ENCODE measurements around the gene RAB31. TPM values are rescaled to one million over a fixed set of nuclear protein-coding genes. Genes with fewer than 3 reads are reported as not detected.
A peak's percentile ranks its signal among the peaks of the same experiment; 100 is the strongest.

Gene RAB31
- total and polyA plus RNA-seq, 11 donors, result 3.2 to 67.7 (median 12.8) TPM

DNA sequence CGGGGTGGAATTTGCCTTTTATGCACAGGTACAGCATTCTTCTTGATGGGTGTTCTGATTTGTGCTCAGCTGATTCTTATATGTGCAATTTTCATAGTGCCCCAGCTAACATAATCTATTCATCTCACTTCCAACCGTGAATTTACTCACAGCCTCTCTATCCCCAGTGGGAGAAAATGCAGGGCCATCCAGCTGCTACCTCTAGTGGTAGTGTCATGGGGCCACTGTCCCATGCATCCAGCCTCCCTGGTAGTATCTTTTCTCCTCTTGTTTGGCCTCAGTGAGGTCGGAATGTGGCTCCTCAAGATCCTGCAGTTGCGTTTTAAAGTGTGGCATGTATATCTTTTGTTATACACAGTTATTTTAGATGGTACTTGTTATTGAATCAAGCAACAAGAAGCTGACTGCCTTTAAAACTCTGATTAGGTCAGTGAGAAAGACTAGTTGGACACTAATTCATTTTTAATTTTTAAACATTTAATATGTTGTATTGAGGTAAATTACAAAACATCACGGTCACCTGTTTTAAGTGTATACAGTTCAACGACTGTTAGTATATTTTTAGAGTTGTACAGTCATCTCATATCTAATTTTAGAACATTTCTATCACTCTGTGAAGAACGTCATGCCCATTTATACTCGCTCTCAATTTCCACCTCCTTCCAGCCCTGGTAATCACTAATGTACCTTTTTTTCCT, 109.8 kb downstream of the RAB31 start:
- intact Hi-C loops (cut with DNase I), result loop anchor here in 1 of 10 donors (5.0 kb wide), 1 partner anchor 104 kb away; no protein-coding TSS in a partner anchor

DNA sequence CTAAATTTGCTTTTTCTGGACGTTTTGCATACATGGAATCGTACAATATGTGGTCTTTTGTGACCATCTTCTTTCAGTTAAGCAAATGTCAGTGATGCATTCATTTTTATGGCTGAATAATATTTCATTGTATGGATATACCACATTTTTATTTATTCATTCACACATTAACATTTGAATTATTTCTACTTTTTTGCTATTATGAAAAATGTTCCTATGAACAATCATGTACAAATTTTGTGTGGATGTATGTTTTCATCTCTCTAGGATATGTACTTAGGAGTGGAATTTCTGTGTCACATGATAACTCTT, 110.3 kb downstream of the RAB31 start:
- 79 to 88% (median 82%) methylated on average over 2 of the region's 2 CpGs for WGBS, 4 donors
- Histone ChIP-seq H3K9me3 (peaks cover 0 to 28% (median 0%) of the 10 kb centered on the region in 12 donors), H3K4me1 (peaks cover 0 to 28% (median 3%) of the 10 kb centered on the region in 12 donors), H3K4me3 (no peak overlapping the region), H3K36me3 (peaks cover 0 to 9% (median 0%) of the 10 kb centered on the region in 9 donors), H3K27me3 (no peaks in the 10 kb centered on the region), H3K27ac (peak overlapping the region in 11 of 12 donors; percentile 29 to 79 (median 49))
- ATAC-seq (no peak), DNase-seq (no peak)
- TF ChIP-seq POLR2A (IDR thresholded peaks at IDR 0.05), result no peak
- TF ChIP-seq, protein P1, sequence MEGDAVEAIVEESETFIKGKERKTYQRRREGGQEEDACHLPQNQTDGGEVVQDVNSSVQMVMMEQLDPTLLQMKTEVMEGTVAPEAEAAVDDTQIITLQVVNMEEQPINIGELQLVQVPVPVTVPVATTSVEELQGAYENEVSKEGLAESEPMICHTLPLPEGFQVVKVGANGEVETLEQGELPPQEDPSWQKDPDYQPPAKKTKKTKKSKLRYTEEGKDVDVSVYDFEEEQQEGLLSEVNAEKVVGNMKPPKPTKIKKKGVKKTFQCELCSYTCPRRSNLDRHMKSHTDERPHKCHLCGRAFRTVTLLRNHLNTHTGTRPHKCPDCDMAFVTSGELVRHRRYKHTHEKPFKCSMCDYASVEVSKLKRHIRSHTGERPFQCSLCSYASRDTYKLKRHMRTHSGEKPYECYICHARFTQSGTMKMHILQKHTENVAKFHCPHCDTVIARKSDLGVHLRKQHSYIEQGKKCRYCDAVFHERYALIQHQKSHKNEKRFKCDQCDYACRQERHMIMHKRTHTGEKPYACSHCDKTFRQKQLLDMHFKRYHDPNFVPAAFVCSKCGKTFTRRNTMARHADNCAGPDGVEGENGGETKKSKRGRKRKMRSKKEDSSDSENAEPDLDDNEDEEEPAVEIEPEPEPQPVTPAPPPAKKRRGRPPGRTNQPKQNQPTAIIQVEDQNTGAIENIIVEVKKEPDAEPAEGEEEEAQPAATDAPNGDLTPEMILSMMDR (IDR thresholded peaks at IDR 0.05), result no peak
- intact Hi-C loops (cut with DNase I), result loop anchor here in 1 of 10 donors (5.0 kb wide), 1 partner anchor 104 kb away; no protein-coding TSS in a partner anchor

More for the DNA sequence above, 109.8 kb downstream of the RAB31 start:
- DNase-seq (no peak), ATAC-seq (peak; percentile 78 to 95 (median 86))
- no peak for TF ChIP-seq POLR2A (IDR thresholded peaks at IDR 0.05)
- TF ChIP-seq, protein P1 (IDR thresholded peaks at IDR 0.05), result peak in 1 of 12 donors; percentile 27
- WGBS, 4 donors, result 61 to 73% (median 64%) methylated on average over 8 of the region's 8 CpGs
- Histone ChIP-seq H3K36me3 (peaks cover 0 to 9% (median 0%) of the 10 kb centered on the region in 9 donors), H3K4me3 (no peak overlapping the region), H3K27me3 (no peaks in the 10 kb centered on the region), H3K9me3 (peaks cover 0 to 28% (median 0%) of the 10 kb centered on the region in 12 donors), H3K27ac (peak overlapping the region in 11 of 12 donors; percentile 37 to 79 (median 67)), H3K4me1 (peaks cover 0 to 26% (median 2%) of the 10 kb centered on the region in 12 donors)

DNA sequence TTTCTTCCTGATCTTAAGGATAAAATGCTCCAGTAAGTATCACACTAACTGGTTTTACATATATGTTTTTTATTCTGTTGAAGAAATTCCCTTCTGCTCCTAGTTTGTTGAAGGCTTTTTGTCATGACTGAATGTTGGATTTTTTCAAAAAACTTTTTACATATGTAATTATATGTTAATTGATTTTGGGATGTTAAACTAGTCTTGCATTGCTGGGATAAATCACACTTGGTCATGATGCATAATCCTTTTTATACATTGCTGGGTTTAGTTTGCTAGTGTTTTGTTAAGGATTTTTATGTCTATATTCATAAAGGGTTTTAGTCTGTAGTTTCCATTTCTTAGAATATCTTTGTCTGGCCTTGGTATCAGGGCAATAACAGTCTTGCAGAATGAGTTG, 112.0 kb downstream of the RAB31 start:
- H3K27me3 ChIP-seq, result no peaks in the 10 kb centered on the region
- intact Hi-C loops (cut with DNase I), result loop anchor here in 3 of 10 donors (10.0 kb wide), 2 partner anchors 95 to 105 kb away; partner anchors contain the start of gene VAPA (in 2 of the 3)
- TF ChIP-seq, protein P1 (IDR thresholded peaks at IDR 0.05), result no peak
- no peak for TF ChIP-seq POLR2A (IDR thresholded peaks at IDR 0.05)
- peaks cover 0 to 28% (median 0%) of the 10 kb centered on the region in 12 donors for H3K9me3 ChIP-seq
- DNase-seq, result no peak
- peaks cover 0 to 32% (median 16%) of the 10 kb centered on the region in 12 donors for H3K4me1 ChIP-seq
- no peak overlapping the region for H3K27ac ChIP-seq
- peaks cover 0 to 3% (median 0%) of the 10 kb centered on the region in 9 donors for H3K36me3 ChIP-seq
- no peak overlapping the region for H3K4me3 ChIP-seq
- no peak for ATAC-seq

DNA sequence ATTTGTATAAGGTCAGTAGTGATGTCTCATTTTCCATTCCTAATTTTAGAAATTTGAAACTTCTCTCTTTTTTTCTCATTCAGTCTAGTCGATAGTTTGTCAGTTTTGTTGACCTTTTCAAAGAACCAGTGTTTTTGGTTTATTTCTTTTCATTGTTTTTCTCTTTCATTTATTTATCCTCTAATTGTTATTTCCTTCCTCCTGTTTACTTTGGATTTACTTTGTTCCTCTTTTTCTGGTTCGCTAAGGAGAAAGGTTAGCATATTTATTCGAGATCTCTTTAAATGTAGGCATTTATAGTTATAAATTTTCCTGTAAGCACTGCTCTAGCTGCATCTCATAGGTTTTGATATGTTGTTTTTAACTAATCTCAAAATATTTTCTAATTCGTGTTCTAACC, 112.6 kb downstream of the RAB31 start:
- ATAC-seq, result no peak
- intact Hi-C loops (cut with DNase I), result loop anchor here in 3 of 10 donors (10.0 kb wide), 2 partner anchors 94 to 104 kb away; partner anchors contain the start of gene VAPA (in 2 of the 3)
- H3K4me1 ChIP-seq, result peaks cover 0 to 38% (median 22%) of the 10 kb centered on the region in 12 donors

More for the DNA sequence above, 112.6 kb downstream of the RAB31 start:
- peaks cover 0 to 3% (median 0%) of the 10 kb centered on the region in 9 donors for H3K36me3 ChIP-seq
- no peak for DNase-seq
- no peak for TF ChIP-seq POLR2A (IDR thresholded peaks at IDR 0.05)
- TF ChIP-seq, protein P1 (IDR thresholded peaks at IDR 0.05), result no peak
- H3K4me3 ChIP-seq, result no peak overlapping the region
- peaks cover 0 to 28% (median 0%) of the 10 kb centered on the region in 12 donors for H3K9me3 ChIP-seq
- WGBS, 4 donors, result 78 to 88% (median 81%) methylated on average over 4 of the region's 4 CpGs
- no peak overlapping the region for H3K27ac ChIP-seq
- no peaks in the 10 kb centered on the region for H3K27me3 ChIP-seq
